Left kidney (tissue), 2 donors: Measurements from ENCODE around the gene ANKIB1. TPM values are rescaled to one million over a fixed set of nuclear protein-coding genes. Genes with fewer than 3 reads are reported as not detected.

Experiments
- DNase-seq: peaks from one replicate; pipeline ENCODE4 v3.0.0-alpha.2; 2013
- polyA plus RNA-seq: library from polyadenylated mRNA; unstranded; fragments of 120-200 nt; gene quantifications from one replicate; pipeline ENCODE4 v1.2.1, GENCODE V29; 2013; ENCODE audit not compliant: insufficient read length

ANKIB1 gene
- polyA plus RNA-seq, 1 donor: 58.9 TPM

- peak; percentile 92 for DNase-seq
Observed at GRCh38 chr7:92447345-92448204, 201.8 kb downstream of the ANKIB1 start, which contains the start of gene GATAD1. Gene GATAD1, plus strand, starts transcription at chr7:92447482. Its CDS starts 248 bp downstream, at chr7:92447730.

GRCh38 chr7:92448205-92448747 lies 202.5 kb downstream of the ANKIB1 start:
- DNase-seq: peak; percentile 68

Other genes starting within 250 kb of the ANKIB1 start
- gene CYP51A1, start 111.5 kb upstream of the ANKIB1 start, polyA plus RNA-seq: 77.7 TPM
- gene LRRD1, start 66.8 kb upstream of the ANKIB1 start, polyA plus RNA-seq: 0.75 TPM
- 57.8 TPM for gene KRIT1, start 60 bp upstream of the ANKIB1 start, polyA plus RNA-seq
- 68.7 TPM for gene GATAD1, start 201.5 kb downstream of the ANKIB1 start, polyA plus RNA-seq
- 2.7 TPM for gene ERVW-1, start 232.0 kb downstream of the ANKIB1 start, polyA plus RNA-seq